HG03378 (cell line): Measurements from ENCODE around the gene ACOX2.
A peak's percentile ranks its signal among the peaks of the same experiment; 100 is the strongest.
"Not testable (repeated sequence)": the region's sequence is repeated elsewhere in the genome, so short reads cannot be mapped to it uniquely, and the experiment has no call there.

ENCODE experiments used
- ATAC-seq: cut with Tn5 transposase; IDR thresholded peaks from one replicate; pipeline ENCODE4 v1.9.1; 2021; ENCODE audit warnings: mild to moderate bottlenecking, moderate library complexity; ENCODE audit not compliant: unreplicated experiment

Gene ACOX2

GRCh38 chr3:58535531-58536500, 1.2 kb downstream of the ACOX2 start:
- ATAC-seq, result no peak

- ATAC-seq, result no peak
Measured at GRCh38 chr3:58534592-58535494, 2.1 kb downstream of the ACOX2 start.

- ATAC-seq, result peak; percentile 78
Measured at GRCh38 chr3:58532794-58533220, 4.2 kb downstream of the ACOX2 start.

DNA sequence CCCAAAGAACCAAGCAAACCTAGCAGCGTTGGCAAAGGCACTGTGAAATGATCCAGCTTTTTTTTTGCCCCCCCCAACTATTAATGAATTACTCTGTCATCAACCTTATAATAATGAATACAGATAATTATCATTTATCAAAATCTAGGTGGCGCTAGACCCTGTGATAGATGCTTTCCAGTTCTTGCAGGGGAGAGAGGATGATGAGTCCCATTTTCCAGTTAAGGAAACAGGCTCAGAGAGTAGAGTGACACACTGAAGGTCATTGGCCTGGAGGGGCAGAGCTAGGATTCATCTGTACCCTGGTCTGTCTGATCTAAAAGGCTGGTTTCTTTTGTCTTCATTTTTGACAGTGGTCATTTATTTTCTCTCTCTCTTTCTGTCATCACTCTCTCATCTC, 5.0 kb downstream of the ACOX2 start:
- ATAC-seq, result no peak

- no peak for ATAC-seq
Measured at GRCh38 chr3:58531555-58531954, 5.4 kb downstream of the ACOX2 start.

- no peak for ATAC-seq
Measured at GRCh38 chr3:58530354-58530865, 6.6 kb downstream of the ACOX2 start.

DNA sequence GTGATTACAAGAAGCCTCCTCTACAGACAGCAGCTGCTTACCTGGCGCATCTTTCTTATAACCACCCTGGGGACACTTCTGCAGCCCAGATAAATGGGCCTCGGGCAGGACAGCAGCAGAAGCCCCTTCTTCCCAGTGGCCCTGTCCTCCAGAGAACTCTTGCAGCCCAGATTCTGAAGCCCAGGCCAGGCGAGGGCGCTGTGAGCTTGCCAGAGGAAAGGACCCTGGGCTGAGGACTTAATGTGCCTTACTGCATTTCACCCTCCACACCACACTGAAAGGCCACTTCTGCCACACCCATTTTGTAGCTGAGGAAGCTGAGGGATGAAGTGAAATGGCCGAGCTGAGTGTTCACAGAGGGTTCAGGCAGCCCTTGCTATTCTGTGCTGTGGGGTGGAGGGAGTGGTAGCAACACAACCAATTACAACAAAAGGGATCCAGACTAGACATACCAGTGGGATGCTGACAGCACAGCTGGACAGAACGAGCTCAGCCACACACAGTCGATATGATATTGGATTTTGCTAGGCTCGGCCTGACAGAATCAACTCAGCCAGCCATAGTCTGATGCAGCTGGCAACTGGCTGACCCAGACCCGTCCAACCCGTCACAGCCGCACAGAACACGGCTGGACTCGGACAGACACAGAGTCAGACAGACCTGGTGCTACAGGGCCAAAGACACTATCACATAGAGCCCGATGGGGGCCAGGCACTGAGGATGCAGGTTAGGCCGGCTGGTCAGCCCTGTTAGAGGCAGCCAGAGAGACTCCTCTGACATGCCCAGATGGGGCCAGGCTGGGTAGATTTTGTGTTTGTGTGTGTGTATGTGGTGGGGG, 7.3 kb downstream of the ACOX2 start:
- ATAC-seq, result no peak

DNA sequence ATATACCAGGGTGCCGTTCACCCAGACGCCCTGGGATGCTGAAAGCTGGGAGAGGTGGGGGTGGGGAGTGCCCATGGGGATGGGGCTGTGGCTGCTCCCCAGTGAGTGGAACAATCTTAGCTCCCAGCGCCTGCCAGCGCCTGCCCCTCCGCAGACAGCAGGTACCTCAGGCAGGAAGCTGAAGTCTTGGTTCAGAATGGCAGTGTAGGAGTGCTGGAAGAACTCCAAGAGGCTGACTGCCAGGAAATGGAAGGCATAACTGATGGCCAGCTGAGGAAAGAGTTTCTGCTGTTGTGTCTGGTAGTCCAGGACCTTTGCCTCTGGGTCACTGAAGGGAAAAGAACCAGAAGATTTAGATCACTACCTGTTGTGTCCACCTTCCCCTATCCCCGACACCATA, 8.4 kb downstream of the ACOX2 start:
- ATAC-seq, result no peak

DNA sequence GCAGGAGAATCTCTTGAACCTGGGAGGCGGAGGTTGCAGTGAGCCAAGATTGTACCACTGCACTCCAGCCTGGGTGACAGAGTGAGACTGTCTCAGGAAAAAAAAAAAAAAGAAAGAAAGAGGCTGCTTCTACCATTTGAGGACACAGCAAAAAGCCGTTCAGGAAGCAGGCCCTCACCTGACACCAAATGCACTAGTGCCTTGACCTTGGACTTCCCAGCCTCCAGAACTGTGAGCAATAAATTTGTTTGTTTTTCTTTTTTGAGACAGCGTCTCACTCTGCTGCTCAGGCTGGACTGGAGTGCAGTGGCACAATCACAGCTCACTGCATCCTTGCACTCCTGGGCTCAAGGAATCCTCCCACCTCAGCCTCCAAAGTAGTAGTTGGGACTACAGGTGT, 9.6 kb downstream of the ACOX2 start:
- not testable (repeated sequence) for ATAC-seq

GRCh38 chr3:58526515-58526957, 10.5 kb downstream of the ACOX2 start:
- ATAC-seq, result no peak

GRCh38 chr3:58524326-58524888, 12.6 kb downstream of the ACOX2 start:
- ATAC-seq, result no peak

DNA sequence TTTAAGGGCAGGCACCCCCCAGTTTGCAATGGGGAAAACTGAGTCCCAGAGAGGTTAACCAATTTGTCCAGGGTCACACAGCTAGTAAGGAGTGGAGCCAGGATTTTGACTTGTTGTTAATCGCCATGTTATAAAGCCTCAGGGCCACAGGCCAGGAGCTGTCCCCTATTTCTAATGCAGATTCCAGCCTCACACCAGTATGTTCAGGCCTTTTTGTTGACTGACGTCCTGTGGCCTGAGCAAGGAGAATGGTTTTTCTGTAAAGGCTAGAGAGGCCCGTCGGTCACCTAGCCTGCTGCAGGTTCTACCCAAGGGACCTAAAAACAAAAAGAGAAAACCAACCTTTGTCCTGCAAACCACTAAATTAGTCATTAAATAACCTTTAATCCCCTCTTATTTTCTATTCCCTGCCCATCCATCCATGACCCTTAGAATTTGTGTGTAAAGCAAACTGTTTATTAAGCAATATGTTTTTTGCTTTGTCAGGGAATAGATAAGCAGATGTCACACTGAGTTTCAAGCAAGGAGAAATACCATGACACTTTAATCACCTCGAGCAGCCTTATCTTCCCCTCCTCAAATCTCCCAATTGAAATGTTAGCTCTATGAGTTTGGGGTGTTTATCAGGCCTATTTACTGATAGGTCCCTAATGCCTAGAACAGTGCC, 14.1 kb downstream of the ACOX2 start:
- no peak for ATAC-seq

GRCh38 chr3:58521917-58522631, 14.9 kb downstream of the ACOX2 start:
- no peak for ATAC-seq

DNA sequence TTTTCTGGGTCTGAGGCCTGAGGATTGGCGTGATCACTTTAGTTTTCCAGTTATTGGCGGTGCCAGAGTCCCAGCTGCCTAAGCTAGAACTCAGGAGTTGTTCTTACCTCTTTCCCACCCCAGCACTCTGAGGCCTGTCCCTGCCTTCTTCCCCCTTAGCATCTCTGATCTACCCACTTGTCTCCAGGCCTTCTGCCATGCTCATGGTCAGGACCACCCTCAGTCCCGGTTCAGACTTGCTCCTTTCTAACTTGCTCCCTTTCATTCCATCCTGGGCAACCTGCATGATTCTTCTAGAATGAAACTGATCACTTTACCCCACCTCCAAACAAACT, 15.7 kb downstream of the ACOX2 start:
- no peak for ATAC-seq

DNA sequence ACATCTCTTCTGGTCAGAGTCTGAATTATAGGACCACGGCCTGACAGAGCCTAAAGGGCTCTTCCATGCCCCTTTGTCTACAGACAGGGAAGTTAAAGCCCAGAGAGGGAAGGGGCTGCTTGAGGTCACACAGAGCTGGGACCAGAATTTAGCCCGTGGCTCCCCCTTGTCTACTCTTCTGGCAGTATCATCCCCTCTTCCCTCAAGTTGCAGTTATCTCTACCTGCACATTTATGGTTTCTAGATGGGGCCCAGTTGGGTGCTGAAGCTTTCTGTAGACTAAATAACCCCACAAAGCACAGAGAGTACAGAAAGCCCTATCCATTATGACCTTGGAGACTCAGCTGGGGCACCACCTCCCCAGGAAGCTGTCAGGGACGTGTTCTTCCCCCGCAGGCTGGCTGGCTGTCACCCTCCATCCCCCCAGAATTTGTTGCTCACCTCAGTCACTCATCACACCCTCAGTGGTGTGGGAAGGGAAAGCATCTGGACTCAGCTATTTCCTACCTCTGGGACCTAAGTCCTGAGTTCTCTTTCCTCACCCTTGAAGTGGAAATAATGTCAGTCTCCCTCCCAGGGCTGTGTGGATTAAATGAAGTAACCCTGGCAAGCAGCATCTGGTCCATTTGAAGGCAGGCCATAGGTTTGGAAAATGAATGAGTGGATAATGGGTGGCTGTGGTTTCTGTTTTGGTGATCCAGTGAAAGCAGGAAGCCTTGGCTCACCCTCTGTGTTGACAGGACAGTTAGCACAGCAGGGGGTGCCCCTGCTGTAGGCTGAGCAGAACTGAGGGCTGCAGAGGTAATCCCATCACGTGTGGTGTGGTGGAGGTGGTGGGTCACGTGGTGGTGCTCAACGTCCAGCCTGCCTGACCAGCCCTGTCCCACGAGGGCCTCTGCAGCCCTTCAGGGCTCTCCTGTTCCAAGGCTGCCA, 16.3 kb downstream of the ACOX2 start:
- ATAC-seq, result no peak

- ATAC-seq, result no peak
Measured at GRCh38 chr3:58519668-58520402, 17.2 kb downstream of the ACOX2 start.

- ATAC-seq, result no peak
Measured at GRCh38 chr3:58518291-58518789, 18.6 kb downstream of the ACOX2 start.
